K562 (cell line): ENCODE data around the gene RSRP1.

Experiments
- BDP1 ChIP-seq: IDR thresholded peaks from 3 replicates; pipeline ENCODE4 v1.6.1; 2011; ENCODE audit not compliant: insufficient read length, insufficient read depth
- ESRRA ChIP-seq: fragments of 450-650 bp; IDR thresholded peaks from 2 replicates; pipeline ENCODE4 v1.6.1; 2014; ENCODE audit warnings: low read depth, mild to moderate bottlenecking, moderate library complexity, borderline replicate concordance
- HDGF ChIP-seq: fragments of 450-650 bp; IDR thresholded peaks from 2 replicates; pipeline ENCODE4 v1.6.1; 2016
- PRPF4 ChIP-seq: fragments of 200-400 bp; formaldehyde crosslinking; IDR thresholded peaks from one replicate; pipeline ENCODE4 v1.6.1; 2017; ENCODE audit warnings: low read length, low read depth, mild to moderate bottlenecking; ENCODE audit not compliant: insufficient read depth, poor library complexity, severe bottlenecking
- TF ChIP-seq, protein P1 (sequence below): fragments of 450-650 bp; conservative IDR thresholded peaks from 2 replicates; pipeline ENCODE4 v1.6.1; 2016; ENCODE audit warnings: missing genetic modification characterization, low read depth, mild to moderate bottlenecking, missing compliant biosample characterization, moderate library complexity
- TF ChIP-seq, protein P2 (sequence below), 3 experiments: IDR thresholded peaks in 2 of 3; conservative IDR thresholded peaks in 1 of 3; 2 replicates each; pipeline ENCODE4 v1.5.1; 2011 to 2012; ENCODE audit warnings: low read length in 3 of 3, mild to moderate bottlenecking in 3 of 3, control low read depth in 2 of 3, improper control_type of control experiment in 1 of 3, inconsistent platforms in 1 of 3, low read depth in 1 of 3, mixed read lengths in 1 of 3, moderate library complexity in 1 of 3; ENCODE audit not compliant: insufficient read depth in 2 of 3
- TF ChIP-seq, protein P3 (sequence below): conservative IDR thresholded peaks from 2 replicates; pipeline ENCODE4 v1.6.1; 2011; ENCODE audit warnings: low read depth, mild to moderate bottlenecking, low read length; ENCODE audit not compliant: control insufficient read depth

DNA sequence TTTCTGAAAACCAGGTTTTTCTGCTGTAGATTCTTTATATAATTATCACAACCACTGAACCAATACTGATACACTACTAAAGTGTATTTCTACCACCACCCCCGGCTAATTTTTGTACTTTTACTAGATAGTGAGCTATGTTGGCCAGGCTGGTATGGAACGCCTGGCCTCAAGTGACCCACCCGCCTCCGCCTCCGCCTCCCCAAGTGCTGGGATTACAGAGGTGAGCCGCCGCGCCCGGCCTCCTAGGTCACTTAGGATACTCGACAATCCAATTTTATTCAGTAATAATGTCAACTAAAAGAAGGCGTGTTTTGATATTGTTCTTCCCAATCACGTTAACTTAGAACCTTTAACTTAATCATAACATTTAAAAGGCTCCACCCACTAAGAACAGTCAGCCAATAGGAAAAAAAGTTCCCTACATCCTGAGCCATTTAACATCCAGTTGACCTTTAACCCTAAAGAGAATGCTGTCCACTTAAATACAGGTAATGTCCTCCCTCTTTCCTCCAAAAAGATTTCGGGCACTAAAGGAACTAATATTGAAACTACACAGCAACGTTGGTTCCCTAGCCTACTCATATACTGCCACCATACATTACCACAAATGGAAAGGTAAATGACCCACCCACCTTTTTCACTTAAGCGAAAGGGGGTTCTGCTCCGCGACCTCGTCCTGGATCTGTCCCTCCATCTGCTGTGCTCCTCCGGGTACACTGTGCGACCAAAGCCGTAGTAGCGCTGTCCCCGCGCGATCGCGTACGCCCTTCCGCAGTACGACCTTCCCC lies 1.2 kb downstream of the RSRP1 start:
- TF ChIP-seq, protein P1, sequence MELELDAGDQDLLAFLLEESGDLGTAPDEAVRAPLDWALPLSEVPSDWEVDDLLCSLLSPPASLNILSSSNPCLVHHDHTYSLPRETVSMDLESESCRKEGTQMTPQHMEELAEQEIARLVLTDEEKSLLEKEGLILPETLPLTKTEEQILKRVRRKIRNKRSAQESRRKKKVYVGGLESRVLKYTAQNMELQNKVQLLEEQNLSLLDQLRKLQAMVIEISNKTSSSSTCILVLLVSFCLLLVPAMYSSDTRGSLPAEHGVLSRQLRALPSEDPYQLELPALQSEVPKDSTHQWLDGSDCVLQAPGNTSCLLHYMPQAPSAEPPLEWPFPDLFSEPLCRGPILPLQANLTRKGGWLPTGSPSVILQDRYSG (tag): no peak
- TF ChIP-seq BDP1 (no peak), PRPF4 (no peak), HDGF (no peak), ESRRA (no peak)
- TF ChIP-seq, protein P2, sequence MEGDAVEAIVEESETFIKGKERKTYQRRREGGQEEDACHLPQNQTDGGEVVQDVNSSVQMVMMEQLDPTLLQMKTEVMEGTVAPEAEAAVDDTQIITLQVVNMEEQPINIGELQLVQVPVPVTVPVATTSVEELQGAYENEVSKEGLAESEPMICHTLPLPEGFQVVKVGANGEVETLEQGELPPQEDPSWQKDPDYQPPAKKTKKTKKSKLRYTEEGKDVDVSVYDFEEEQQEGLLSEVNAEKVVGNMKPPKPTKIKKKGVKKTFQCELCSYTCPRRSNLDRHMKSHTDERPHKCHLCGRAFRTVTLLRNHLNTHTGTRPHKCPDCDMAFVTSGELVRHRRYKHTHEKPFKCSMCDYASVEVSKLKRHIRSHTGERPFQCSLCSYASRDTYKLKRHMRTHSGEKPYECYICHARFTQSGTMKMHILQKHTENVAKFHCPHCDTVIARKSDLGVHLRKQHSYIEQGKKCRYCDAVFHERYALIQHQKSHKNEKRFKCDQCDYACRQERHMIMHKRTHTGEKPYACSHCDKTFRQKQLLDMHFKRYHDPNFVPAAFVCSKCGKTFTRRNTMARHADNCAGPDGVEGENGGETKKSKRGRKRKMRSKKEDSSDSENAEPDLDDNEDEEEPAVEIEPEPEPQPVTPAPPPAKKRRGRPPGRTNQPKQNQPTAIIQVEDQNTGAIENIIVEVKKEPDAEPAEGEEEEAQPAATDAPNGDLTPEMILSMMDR (IDR thresholded peaks at IDR 0.05 in 2 of 3, conservative IDR thresholded peaks at IDR 0.05 in 1 of 3; ENCODE audit: insufficient read depth in 2 of 3, low read depth in 1 of 3, low read length in 3 of 3): no peak
- TF ChIP-seq, protein P3, sequence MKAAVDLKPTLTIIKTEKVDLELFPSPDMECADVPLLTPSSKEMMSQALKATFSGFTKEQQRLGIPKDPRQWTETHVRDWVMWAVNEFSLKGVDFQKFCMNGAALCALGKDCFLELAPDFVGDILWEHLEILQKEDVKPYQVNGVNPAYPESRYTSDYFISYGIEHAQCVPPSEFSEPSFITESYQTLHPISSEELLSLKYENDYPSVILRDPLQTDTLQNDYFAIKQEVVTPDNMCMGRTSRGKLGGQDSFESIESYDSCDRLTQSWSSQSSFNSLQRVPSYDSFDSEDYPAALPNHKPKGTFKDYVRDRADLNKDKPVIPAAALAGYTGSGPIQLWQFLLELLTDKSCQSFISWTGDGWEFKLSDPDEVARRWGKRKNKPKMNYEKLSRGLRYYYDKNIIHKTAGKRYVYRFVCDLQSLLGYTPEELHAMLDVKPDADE: no peak
